Stimulated activated effector memory CD8-positive, alpha-beta T cell treated with anti-CD3 and anti-CD28 coated beads, Interleukin-12 subunit alpha, Interleukin-12 subunit beta, amount 100 ng/mL, for 72 hours (primary cell): Measurements from ENCODE around the gene CREBZF.
A peak's percentile ranks its signal among the peaks of the same experiment; 100 is the strongest.

Source experiments
- ATAC-seq: fragments of 150-1000 bp; cut with Tn5 transposase; 2 replicates; pipeline ENCODE4 v1.10.0; 2021
- DNase-seq, 2 donors: peaks; one replicate each; pipeline ENCODE4 v3.0.0; 2021 to 2022; ENCODE audit warnings: low spot score in 2 of 2
- H3K27ac Mint-ChIP-seq: one replicate; pipeline ENCODE4 v1.8.0; 2022; ENCODE audit warnings: mild to moderate bottlenecking, mixed read lengths
- H3K36me3 Mint-ChIP-seq: one replicate; pipeline ENCODE4 v1.8.0; 2022; ENCODE audit warnings: mild to moderate bottlenecking, mixed read lengths
- H3K4me1 Mint-ChIP-seq: one replicate; pipeline ENCODE4 v1.8.0; 2022; ENCODE audit warnings: mixed read lengths
- H3K4me3 Mint-ChIP-seq: one replicate; pipeline ENCODE4 v1.8.0; 2022; ENCODE audit warnings: mild to moderate bottlenecking, mixed read lengths
- H3K9me3 Mint-ChIP-seq: one replicate; pipeline ENCODE4 v1.8.0; 2022; ENCODE audit warnings: mixed read lengths

The CREBZF gene

GRCh38 chr11:85664615-85665481 lies at the start of gene CREBZF:
Gene CREBZF (minus strand): TSS chr11:85665129. CDS start chr11:85664875, 254 bp downstream.
- H3K4me3 Mint-ChIP-seq = peak within 1 kb of the TSS; percentile 100
- H3K9me3 Mint-ChIP-seq = no peaks in the 10 kb centered on the region
- peaks cover 57% of the 10 kb centered on the region for H3K36me3 Mint-ChIP-seq
- peaks cover 28% of the 10 kb centered on the region for H3K4me1 Mint-ChIP-seq
- peak within 1 kb of the TSS; percentile 99 for H3K27ac Mint-ChIP-seq
- ATAC-seq (peak; percentile 92), DNase-seq (peak; percentile 96 to 98)

- Mint-ChIP-seq H3K4me3 (no peak overlapping the region), H3K4me1 (no peaks in the 10 kb centered on the region), H3K36me3 (peaks cover 18% of the 10 kb centered on the region), H3K27ac (peak overlapping the region; percentile 35), H3K9me3 (no peaks in the 10 kb centered on the region)
- ATAC-seq (no peak), DNase-seq (no peak)
Observed at GRCh38 chr11:85712953-85713352, 48.0 kb upstream of the CREBZF start.

GRCh38 chr11:85710917-85711316 lies 46.0 kb upstream of the CREBZF start:
- Mint-ChIP-seq H3K27ac (no peak overlapping the region), H3K4me3 (no peak overlapping the region), H3K4me1 (no peaks in the 10 kb centered on the region), H3K9me3 (no peaks in the 10 kb centered on the region), H3K36me3 (peaks cover 37% of the 10 kb centered on the region)
- no peak for DNase-seq
- no peak for ATAC-seq

GRCh38 chr11:85709941-85710702 lies 45.2 kb upstream of the CREBZF start:
- Mint-ChIP-seq H3K4me3 (no peak overlapping the region), H3K27ac (no peak overlapping the region), H3K4me1 (no peaks in the 10 kb centered on the region), H3K9me3 (no peaks in the 10 kb centered on the region), H3K36me3 (peaks cover 38% of the 10 kb centered on the region)
- DNase-seq = no peak
- ATAC-seq = no peak

GRCh38 chr11:85705800-85706199 lies 40.9 kb upstream of the CREBZF start:
- H3K36me3 Mint-ChIP-seq = peaks cover 38% of the 10 kb centered on the region
- H3K27ac Mint-ChIP-seq = peak overlapping the region; percentile 32
- H3K4me1 Mint-ChIP-seq = peaks cover 6% of the 10 kb centered on the region
- H3K9me3 Mint-ChIP-seq = no peaks in the 10 kb centered on the region
- DNase-seq = no peak
- H3K4me3 Mint-ChIP-seq = no peak overlapping the region
- ATAC-seq = no peak

- peak overlapping the region; percentile 41 for H3K27ac Mint-ChIP-seq
- peaks cover 14% of the 10 kb centered on the region for H3K4me1 Mint-ChIP-seq
- no peak for ATAC-seq
- H3K9me3 Mint-ChIP-seq = no peaks in the 10 kb centered on the region
- DNase-seq = no peak
- peaks cover 37% of the 10 kb centered on the region for H3K36me3 Mint-ChIP-seq
- no peak overlapping the region for H3K4me3 Mint-ChIP-seq
Observed at GRCh38 chr11:85704967-85705366, 40.0 kb upstream of the CREBZF start.

- Mint-ChIP-seq H3K4me1 (peaks cover 34% of the 10 kb centered on the region), H3K36me3 (peaks cover under 1% of the 10 kb centered on the region), H3K9me3 (no peaks in the 10 kb centered on the region), H3K4me3 (peak overlapping the region; percentile 39), H3K27ac (peak overlapping the region; percentile 58)
- ATAC-seq (peak; percentile 65), DNase-seq (no peak)
Observed at GRCh38 chr11:85699957-85700741, 35.2 kb upstream of the CREBZF start.

GRCh38 chr11:85698195-85698594 lies 33.3 kb upstream of the CREBZF start:
- ATAC-seq (peak; percentile 32), DNase-seq (no peak)
- H3K4me1 Mint-ChIP-seq = peaks cover 29% of the 10 kb centered on the region
- H3K4me3 Mint-ChIP-seq = no peak overlapping the region
- peaks cover 15% of the 10 kb centered on the region for H3K36me3 Mint-ChIP-seq
- no peaks in the 10 kb centered on the region for H3K9me3 Mint-ChIP-seq
- peak overlapping the region; percentile 73 for H3K27ac Mint-ChIP-seq

- Mint-ChIP-seq H3K4me1 (peaks cover 28% of the 10 kb centered on the region), H3K27ac (peak overlapping the region; percentile 73), H3K4me3 (no peak overlapping the region), H3K36me3 (peaks cover 19% of the 10 kb centered on the region), H3K9me3 (no peaks in the 10 kb centered on the region)
- no peak for DNase-seq
- peak; percentile 59 for ATAC-seq
Observed at GRCh38 chr11:85697747-85698146, 32.8 kb upstream of the CREBZF start.

- no peaks in the 10 kb centered on the region for H3K9me3 Mint-ChIP-seq
- ATAC-seq = no peak
- peaks cover 30% of the 10 kb centered on the region for H3K4me1 Mint-ChIP-seq
- DNase-seq = no peak
- no peak overlapping the region for H3K4me3 Mint-ChIP-seq
- peak overlapping the region; percentile 3 for H3K27ac Mint-ChIP-seq
- peaks cover 24% of the 10 kb centered on the region for H3K36me3 Mint-ChIP-seq
Observed at GRCh38 chr11:85695546-85695945, 30.6 kb upstream of the CREBZF start.

GRCh38 chr11:85694385-85694980 lies 29.6 kb upstream of the CREBZF start:
- DNase-seq = no peak
- peaks cover 32% of the 10 kb centered on the region for H3K36me3 Mint-ChIP-seq
- no peak overlapping the region for H3K27ac Mint-ChIP-seq
- no peaks in the 10 kb centered on the region for H3K9me3 Mint-ChIP-seq
- ATAC-seq = no peak
- H3K4me1 Mint-ChIP-seq = peaks cover 22% of the 10 kb centered on the region
- no peak overlapping the region for H3K4me3 Mint-ChIP-seq

GRCh38 chr11:85685820-85686459 lies 21.0 kb upstream of the CREBZF start, which contains the start of gene CCDC89:
Gene CCDC89 (minus strand): TSS chr11:85686195. CDS start chr11:85686130, 65 bp downstream.
- Mint-ChIP-seq H3K4me3 (no peak within 1 kb of the TSS), H3K4me1 (peaks cover 45% of the 10 kb centered on the region), H3K36me3 (peaks cover 28% of the 10 kb centered on the region), H3K27ac (no peak within 1 kb of the TSS), H3K9me3 (no peaks in the 10 kb centered on the region)
- ATAC-seq (no peak), DNase-seq (no peak)

GRCh38 chr11:85685125-85685819 lies 20.3 kb upstream of the CREBZF start:
- Mint-ChIP-seq H3K9me3 (no peaks in the 10 kb centered on the region), H3K4me3 (no peak overlapping the region), H3K4me1 (peaks cover 42% of the 10 kb centered on the region), H3K36me3 (peaks cover 21% of the 10 kb centered on the region), H3K27ac (no peak overlapping the region)
- DNase-seq (no peak), ATAC-seq (no peak)
